RCC 7860 (cell line): ENCODE measurements around the gene MOV10L1.

Experiments
- DNase-seq: peaks from one replicate; pipeline ENCODE4 v3.0.0-alpha.2; 2015; ENCODE audit warnings: low spot score
- FAIRE-seq: peaks from 2 replicates; lab custom pipeline; 2012; peaks lifted over from hg19 to GRCh38; lab: Jason Lieb, UNC

Gene MOV10L1

DNA sequence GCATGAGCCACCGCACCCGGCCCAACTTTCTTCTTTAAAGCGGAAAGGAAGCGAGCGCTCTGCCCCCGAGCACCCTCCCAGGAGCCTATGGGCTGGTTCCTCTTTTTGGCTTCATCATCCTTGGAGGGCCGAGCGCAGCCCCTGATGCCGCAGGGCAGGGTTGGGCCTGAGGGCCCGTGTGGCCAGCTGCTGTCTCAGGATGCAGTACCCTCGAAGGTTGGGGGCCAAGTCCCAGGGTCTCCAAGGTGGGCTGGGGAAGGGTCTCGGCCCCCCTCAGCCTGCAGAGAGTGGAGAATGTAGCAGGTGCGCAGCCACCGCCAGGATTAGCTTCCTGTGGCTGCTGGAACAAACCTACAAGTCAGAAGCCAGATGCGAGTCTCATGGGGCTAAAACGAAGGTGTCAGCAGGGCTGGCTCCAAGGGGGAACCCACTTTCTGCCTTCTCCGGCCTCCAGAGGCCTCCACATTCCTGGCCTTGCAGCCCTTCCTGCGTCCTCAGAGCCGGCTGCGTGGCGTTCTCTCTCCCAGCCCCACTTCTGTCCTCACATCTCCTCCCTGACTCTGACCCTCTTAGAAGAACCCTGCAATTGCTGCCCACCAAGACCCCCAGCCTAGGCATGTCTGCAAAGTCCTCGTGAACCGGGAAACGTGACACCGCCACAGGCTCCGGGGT is 83.6 kb downstream of the MOV10L1 start:
- FAIRE-seq (no peak), DNase-seq (no peak)

DNA sequence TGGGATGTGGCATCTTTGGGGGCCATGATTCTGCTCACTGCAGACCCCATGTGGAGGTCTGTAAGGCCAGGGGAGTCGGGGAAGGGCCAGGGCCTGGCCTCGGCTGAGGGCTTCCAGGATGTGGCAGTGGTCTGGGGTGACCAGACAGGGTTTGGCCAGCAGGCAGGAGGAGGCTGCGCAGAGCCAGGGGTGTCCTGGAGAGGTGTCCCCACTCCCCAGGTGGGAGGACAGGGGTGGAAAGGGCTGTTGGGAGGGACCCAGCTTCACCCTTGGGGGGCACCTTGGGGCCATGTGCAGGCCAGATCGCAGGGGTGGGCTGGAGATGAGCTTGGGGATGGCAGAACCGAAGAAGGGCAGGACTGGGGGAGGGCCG is 84.2 kb downstream of the MOV10L1 start:
- DNase-seq (no peak), FAIRE-seq (no peak)

DNA sequence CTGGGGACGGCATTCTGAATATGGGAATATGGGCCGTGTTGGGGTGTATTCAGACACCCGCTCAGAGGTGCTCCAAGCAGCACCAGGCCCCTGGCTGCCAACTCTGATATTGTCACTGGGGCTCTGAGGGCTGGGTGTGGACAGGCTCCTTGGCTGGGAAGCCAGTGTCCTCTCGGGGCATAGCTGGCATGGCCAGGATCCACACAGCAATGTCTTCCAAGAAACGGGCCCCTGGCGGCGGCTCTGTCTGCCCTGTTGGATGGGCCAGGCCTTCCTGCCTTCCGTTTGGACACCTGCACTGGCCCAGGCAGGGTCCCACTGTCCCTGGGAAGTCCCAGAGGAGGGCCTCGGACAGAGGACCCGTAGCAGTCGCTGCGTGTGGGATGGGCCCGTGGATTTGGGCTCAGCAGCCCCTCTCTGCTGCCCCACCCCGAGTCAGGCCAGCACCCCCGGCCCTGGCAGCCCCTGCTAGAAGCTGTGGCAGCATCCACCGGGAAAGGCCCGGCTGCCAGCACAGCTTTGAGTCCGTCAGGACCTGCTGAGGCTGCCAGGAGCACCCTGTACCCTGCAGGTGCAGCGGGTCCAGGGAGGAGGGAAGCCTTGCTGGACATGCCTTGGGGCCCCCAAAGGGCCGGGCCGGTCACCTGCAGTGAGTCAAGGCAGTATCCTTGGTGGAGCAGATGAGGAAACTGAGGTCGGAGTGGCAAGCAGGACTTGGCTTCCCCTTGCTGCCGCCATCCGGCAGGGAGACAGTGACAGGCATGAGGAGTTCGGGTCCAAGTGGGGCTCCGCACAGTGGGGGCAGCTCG is 84.8 kb downstream of the MOV10L1 start:
- DNase-seq (no peak), FAIRE-seq (no peak)

DNA sequence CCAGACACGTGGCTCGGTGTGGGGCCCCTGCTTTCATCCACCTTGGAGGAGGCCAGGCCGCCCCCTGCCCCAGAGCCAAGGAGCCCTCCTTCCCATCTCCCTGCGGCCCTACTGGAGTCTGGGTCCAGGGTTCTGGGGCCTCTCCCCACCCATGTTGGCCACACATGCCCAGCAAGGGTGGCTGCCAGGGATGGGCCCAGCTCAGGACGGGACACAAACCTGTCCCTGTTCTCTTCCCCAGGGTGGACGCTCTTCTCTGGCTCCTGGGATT is 85.3 kb downstream of the MOV10L1 start:
- DNase-seq (no peak), FAIRE-seq (no peak)

DNA sequence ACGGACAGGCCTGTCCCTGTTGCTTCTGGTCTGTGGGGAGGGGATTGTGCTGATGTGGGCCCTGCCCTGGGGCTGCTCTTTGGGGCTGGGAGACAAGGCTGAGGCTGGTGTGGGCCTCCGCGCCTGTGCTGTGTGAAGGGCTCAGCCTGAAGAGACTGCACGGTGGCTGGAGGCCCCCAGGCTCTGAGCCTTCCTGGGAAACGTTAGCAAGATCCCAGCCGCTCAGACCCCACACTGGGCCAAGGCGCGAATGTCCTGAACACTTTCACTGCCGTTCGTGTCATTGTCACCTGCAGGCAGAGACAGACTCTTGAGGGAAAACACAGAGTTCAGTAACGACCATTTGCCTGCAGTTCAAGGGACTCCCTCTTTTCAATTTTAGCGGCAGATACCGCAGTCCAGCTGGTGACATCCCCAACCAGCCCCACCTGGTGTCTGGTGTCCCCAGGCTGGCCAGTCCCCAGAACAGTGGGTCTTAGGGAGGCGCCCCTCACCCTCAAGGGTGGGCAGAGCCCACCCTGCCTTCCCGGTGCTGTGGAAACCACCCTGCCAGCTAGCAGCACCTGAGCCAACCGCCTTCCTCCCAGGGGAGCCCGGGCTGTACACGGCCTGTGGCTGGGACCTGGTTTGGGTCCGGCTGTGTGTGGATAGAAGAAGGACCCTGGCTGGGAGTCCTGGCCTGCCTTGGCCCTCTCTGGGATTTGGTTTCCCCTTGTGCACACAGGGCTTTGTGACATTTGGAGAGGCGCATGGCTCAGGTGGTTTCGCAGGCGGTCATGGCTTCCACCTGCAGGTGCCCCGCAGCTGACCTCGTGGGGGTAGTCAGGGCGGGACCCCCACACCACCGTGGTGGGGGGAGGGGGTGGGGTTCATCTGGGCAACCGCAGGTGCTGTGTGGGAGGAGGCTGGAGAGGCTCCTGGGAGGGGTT is 86.4 kb downstream of the MOV10L1 start:
- DNase-seq (no peak), FAIRE-seq (no peak)

DNA sequence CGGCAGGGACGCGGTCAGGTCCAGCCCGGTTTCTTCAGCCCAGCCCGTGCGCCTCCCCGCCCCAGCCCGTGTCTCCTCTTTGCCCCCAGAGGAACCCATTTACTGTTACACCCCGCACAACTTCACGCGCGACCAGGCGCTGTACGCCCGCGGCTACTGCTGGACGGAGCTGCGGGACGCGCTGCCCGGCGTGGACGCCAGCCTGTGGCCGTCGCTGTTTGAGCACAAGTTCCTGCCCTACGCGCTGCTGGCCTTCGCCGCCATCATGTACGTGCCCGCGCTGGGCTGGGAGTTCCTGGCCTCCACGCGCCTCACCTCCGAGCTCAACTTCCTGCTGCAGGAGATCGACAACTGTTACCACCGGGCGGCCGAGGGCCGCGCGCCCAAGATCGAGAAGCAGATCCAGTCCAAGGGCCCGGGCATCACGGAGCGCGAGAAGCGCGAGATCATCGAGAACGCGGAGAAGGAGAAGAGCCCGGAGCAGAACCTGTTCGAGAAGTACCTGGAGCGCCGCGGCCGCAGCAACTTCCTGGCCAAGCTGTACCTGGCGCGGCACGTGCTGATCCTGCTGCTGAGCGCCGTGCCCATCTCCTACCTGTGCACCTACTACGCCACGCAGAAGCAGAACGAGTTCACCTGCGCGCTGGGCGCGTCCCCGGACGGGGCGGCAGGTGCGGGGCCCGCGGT is 87.2 kb downstream of the MOV10L1 start:
- FAIRE-seq (no peak), DNase-seq (no peak)

DNA sequence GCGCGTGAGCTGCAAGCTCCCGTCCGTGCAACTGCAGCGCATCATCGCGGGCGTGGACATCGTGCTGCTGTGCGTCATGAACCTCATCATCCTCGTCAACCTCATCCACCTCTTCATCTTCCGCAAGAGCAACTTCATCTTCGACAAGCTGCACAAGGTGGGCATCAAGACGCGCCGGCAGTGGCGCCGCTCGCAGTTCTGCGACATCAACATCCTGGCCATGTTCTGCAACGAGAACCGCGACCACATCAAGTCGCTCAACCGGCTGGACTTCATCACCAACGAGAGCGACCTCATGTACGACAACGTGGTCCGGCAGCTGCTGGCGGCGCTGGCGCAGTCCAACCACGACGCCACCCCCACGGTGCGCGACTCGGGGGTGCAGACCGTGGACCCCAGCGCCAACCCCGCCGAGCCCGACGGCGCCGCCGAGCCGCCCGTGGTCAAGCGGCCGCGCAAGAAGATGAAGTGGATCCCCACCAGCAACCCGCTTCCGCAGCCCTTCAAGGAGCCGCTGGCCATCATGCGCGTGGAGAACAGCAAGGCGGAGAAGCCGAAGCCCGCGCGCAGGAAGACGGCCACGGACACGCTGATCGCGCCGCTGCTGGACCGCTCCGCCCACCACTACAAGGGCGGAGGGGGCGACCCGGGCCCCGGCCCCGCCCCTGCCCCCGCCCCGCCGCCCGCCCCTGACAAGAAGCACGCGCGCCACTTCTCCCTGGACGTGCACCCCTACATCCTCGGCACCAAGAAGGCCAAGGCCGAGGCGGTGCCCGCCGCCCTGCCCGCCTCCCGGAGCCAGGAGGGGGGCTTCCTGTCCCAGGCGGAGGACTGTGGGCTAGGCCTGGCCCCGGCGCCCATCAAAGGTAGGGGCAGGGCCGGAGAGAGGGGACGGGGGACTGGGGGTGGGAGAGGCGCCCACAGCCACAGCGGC is 88.0 kb downstream of the MOV10L1 start:
- no peak for FAIRE-seq
- DNase-seq = no peak

DNA sequence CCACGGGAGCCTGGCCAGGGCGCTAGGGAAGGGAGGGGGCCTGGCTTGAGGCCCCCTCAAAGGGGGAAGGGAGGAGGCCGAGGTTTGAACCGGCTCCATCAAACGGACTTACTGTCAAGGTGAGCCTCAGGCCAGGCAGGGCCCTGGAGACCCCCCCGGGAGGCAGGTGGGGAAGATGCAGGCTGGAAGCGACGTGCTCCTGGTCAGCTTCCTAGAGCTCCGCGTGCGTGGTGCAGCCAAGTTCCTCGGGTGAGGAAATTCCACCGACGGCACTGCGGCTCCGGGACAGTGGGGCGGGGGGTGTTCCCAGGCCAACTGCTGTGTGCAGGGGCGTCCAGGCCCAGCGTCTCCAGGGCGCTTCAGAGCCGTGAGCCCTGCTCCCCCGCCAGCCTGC is 88.7 kb downstream of the MOV10L1 start:
- DNase-seq (no peak), FAIRE-seq (no peak)

DNA sequence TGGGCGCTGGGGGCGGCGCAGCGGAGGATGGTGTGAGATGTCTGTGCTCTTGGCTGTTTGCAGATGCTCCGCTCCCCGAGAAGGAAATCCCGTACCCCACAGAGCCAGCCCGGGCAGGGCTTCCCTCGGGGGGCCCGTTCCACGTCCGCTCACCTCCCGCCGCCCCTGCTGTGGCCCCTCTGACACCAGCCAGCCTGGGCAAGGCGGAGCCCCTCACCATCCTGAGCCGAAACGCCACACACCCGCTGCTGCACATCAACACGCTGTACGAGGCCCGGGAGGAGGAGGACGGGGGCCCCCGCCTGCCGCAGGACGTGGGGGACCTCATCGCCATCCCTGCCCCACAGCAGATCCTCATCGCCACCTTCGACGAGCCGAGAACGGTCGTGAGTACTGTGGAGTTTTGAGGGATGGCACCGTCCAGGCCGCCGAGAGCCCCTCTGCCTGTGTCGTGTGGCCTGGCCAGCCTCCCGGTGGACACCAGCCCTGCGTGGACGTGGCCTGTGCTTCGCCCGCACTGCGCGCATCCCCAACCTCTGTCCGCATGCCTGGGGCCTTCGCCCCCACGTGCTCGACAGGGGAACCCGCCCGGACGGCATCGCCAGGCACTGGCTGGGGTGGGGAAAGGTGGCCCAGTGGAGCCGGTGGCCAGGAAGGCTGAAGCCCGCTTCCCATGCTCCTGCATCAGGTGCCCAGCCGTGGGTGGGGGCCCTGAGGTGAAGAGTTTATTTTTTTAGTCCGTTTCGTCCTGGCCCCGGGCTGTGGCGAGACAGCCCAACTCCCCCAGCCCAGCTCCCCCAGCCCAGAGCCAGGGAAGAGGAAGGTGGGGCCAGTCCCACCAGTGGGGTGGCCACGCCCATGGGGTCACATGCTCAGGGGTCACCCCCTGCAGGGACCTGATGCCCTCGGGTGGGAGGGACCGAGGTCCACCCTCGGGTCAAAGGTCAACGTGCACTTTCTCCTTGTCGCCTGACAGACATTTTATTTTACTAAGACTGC is 89.4 kb downstream of the MOV10L1 start:
- no peak for DNase-seq

DNA sequence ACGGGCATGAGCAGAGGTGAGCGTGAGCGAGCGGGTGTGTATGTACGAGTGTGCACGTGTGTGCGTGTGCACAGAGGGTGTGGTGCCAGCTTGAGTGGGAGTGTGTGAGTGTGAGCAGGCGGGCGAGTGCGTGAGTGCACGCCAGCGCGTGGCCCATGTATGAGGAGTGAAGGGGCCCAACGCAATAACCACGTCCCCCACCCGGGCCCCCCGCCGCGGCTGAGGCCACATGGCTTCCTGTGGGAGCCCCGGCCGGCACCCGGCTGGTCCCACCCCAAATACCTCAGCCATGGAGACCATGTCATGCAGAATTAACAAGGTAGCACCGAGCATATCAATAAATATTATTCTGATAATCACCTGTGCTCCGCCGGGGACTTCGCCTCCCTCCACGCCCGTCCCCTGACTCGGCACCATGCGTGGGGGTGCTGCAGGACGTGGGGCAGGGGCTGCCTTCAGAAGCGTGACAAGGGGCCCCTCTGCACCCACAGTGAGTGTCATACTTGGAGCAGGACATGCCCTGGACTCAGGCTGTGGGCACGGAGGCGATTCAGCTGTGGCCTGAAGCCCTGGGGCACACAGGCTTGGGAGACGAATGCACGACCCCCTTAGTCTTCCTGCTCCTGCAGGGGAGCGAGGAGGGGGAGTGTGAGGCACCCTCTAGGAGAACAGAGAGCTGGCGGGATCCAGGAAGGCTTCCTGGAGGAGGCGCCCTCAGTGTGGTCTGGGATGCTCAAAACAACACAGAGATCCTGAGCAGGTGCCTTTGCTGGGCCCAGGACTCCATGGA is 90.3 kb downstream of the MOV10L1 start:
- FAIRE-seq = no peak
- DNase-seq = no peak

More for the DNA sequence above, 89.4 kb downstream of the MOV10L1 start:
- no peak for FAIRE-seq

DNA sequence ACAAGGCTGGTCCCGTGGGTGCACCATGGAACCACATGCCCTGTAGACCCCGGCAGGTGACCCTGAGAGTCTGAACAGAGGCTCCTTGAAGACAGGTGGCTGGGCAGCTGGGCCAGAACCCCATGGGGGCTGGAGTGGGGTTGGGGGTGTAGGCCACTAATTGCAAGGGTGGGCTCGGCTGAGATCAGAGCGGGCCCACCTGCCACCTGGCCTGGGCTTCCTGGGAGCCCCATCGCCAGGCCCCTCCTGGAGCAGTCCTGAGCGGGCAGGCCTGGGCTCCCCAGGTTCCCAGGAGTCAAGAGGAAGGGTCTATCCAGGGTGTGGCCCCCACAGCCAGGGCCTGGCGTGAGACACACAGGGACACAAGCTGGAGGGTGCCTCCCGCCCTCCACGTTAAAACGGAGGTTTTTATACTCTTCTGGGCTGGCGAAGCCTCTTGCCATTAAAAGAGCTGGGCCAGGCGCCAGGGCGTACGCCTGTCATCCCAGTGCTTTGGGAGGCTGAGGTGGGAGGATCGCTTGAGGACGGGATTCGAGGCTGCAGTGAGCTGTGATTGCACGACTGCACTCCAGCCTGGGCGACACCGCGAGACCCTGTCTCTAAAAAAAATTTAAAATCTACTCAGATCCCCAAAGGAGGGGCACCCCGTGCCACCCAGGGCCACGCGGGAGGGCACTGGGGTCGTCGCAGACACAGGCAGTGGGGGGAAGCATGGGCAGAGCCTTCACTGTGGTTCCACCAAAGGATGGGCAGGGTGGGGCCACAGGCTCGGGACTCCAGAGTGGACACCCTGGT is 91.1 kb downstream of the MOV10L1 start:
- no peak for DNase-seq
- no peak for FAIRE-seq

DNA sequence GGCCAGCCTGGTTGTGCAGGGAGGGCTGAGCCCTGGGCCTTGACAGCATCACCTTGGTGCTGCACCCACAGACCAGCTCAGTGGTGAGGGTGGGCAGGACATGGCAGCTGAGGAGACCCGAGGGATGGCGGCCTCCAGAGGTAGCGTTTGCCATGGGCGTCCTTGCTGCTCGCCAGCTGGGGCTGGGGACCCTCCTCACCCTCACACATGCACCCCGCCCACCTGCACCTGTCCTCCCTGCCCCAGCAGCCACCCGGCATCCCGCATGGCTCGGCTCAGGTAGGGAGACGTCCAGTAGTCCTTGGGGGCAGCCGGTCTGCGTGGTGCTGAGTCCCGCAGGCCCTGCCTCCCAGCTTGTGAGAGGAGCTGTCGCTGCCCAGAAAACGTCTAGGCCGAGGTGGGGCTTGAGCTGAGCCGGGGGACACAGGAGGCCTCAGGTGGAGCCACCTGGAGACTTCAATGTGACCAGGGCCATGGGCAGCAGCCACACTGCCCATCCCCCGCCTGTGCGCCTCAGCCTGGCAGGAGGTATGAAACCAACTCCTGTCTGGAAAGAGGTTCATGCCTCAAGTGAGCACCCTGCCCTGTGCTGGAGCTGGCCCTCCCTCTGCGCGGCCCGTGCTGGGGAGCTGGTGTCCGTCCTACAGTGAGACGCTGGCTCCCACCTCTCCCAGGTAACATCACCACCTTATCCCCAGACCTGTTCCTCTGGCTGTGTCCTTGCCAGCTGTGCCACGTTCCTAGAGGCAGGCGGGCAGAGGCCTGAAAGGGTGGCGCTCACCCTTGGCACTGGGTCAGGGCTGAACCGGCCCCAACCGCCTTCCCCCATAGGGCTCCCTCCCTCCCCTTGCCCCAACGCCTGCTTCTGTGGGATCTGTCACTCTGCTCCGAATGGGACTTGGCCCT is 92.6 kb downstream of the MOV10L1 start:
- FAIRE-seq (no peak), DNase-seq (no peak)

DNA sequence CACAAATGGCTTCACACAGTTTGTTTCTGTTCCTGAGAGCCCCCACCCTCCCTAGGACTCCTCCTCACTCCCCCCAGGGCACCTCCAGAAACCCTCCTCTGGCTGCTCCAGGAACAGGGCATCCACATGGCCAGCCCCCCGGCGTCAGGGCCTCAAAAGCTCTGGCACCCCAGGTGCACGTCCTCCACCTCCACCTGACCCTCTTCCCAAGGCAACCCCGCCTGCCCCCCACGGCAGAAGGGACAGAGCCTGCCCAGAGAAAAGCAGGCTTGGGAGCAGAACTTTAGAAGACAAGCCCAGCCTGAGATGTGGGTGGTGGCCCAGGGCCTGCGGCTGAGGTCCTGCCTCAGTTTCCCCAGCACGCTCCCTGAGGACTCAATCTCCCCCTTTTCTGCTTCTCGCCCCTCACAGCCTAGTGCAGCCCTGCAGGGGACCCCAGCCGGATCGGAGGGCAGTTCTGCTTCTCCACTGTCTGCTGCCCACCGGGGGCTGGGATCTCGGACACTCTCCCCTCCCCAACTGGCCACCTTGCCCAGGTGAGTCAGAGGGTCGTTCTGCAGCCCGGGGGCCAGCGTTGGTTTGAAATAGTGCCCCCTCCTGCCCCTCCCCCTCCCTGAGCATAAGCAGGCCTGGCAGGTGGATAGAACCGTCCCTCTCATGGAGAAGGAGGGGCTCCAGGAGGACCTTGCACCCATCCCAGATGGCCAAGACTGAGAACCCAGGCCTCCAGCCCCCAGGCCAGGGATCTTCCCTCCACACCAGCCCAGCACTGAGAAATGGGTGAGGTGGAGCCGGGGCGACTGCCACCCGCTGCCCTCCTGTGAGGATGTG is 93.5 kb downstream of the MOV10L1 start:
- no peak for FAIRE-seq

DNA sequence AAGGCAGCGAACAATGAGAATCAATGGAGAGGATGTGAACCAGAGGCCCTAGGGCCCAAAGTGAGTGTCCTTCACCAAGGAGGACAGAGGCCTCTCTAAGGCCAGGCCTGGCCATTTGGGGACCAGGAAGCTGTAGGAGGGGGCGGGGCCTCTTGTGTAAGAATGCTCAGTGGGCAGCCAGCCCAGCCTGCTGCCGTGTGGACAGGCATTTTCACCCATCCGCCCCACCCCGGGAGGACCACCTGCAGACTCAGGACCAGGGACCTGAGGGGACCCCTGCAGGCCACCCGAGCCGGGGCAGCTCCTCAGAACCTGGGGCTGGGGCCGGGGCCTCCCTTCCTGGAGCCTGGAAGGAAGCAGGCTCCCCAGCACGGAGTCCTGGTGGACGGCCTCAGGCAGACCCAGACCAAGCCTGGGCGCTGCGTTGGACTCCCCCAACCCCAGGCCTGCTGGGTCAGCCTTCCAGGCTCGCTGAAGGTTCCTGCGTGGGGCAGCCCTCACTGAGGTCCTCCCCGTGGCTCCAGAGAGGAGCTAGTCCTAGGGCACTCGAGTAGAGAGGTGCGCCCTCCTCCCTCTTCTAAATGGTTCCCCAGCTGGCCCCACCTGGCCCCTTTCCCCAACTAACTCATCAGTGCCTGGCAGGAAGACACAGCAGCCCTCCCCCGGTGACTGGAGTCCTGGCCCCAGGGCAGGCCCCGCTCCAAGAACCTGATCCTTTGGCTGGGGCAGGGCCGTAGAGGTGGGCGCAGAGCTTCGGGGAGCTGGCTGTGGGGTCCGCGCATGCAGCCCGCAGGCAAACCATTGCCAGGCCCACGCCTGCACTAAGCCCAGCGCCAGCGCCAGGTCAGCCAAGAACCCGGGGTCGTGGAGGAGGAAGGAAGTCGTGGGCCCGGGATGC is 94.4 kb downstream of the MOV10L1 start:
- DNase-seq (no peak), FAIRE-seq (no peak)

More for the DNA sequence above, 93.5 kb downstream of the MOV10L1 start:
- no peak for DNase-seq
